Measurements from ENCODE around the gene ARMC12. TPM values are rescaled to one million over a fixed set of nuclear protein-coding genes. Genes with fewer than 3 reads are reported as not detected.

Gene ARMC12
- total and polyA plus RNA-seq, 2 of the 4 experiments (the other 2 are of a cell fraction), result 0.18 to 0.74 TPM

- intact Hi-C loops (cut with micrococcal nuclease), result no loop called here
Observed at GRCh38 chr6:35750557-35750956, 13.7 kb downstream of the ARMC12 start.

More at GRCh38 chr6:35750557-35750956, 13.7 kb downstream of the ARMC12 start:
- Histone ChIP-seq H3K9me3 (ENCODE audit: control insufficient read depth, insufficient read depth, low read length) (peaks cover 12% of the 10 kb centered on the region), H3K56ac (ENCODE audit: extremely low read depth, insufficient read depth, low read length) (no peak overlapping the region), H3K36me3 (ENCODE audit: control insufficient read depth, insufficient read depth, low read length) (no peaks in the 10 kb centered on the region), H2BK5ac (ENCODE audit: low read depth, low read length, poor library complexity, severe bottlenecking) (no peak overlapping the region), H2BK15ac (ENCODE audit: low read depth, low read length) (no peak overlapping the region), H3K27ac (ENCODE audit: insufficient read depth, low read length) (no peak overlapping the region), H3K4me1 (ENCODE audit: control insufficient read depth, insufficient read depth, low read length) (no peaks in the 10 kb centered on the region), H4K8ac (ENCODE audit: low read depth in 2 of 2, low read length in 2 of 2) (no peak overlapping the region), H4K91ac (ENCODE audit: insufficient read depth, low read depth, low read length) (no peak overlapping the region), H2AFZ (replicated peaks; ENCODE audit: low read length, poor library complexity) (no peak overlapping the region), H3K79me1 (ENCODE audit: low read depth in 1 of 2, low read length in 2 of 2) (no peaks in the 10 kb centered on the region), H4K20me1 (ENCODE audit: insufficient read depth, low read length) (no peaks in the 10 kb centered on the region), H3K27me3 (ENCODE audit: control insufficient read depth, insufficient read depth, low read length) (peaks cover 34% of the 10 kb centered on the region), H3K4me2 (ENCODE audit: low read depth, low read length) (no peak overlapping the region), H2BK20ac (ENCODE audit: low read depth, low read length) (no peak overlapping the region), H3K4me3 (ENCODE audit: insufficient read depth, low read depth, low read length) (no peak overlapping the region), H2AK9ac (replicated peaks; ENCODE audit: low read depth, low read length, poor library complexity) (no peak overlapping the region), H3K23ac (ENCODE audit: low read depth, low read length) (no peak overlapping the region), H4K5ac (ENCODE audit: low read depth, low read length) (no peak overlapping the region), H2AK5ac (ENCODE audit: low read depth, low read length) (no peak overlapping the region), H3K18ac (ENCODE audit: low read depth, low read length) (no peak overlapping the region), H3K9ac (ENCODE audit: low read depth, low read length) (no peak overlapping the region), H3K9me1 (ENCODE audit: insufficient read depth, low read length) (no peaks in the 10 kb centered on the region), H2BK120ac (ENCODE audit: low read depth, low read length) (no peak overlapping the region), H3K4ac (ENCODE audit: low read depth, low read length) (no peak overlapping the region), H3K14ac (replicated peaks; ENCODE audit: low read depth, low read length) (no peak overlapping the region)
- TF ChIP-seq MAZ (IDR thresholded peaks at IDR 0.05; ENCODE audit: borderline replicate concordance, low read depth, low read length) (no peak), SMC3 (IDR thresholded peaks at IDR 0.05; ENCODE audit: low read depth, low read length) (no peak), CHD1 (IDR thresholded peaks at IDR 0.05; ENCODE audit: low read depth, low read length) (no peak)
- BruUV-seq (replicated peaks), result no TSS peak
- WGBS, 2 experiments (ENCODE audit: extremely low coverage in 2 of 2, insufficient read length in 1 of 2), result 43% methylated on average over 1 of the region's 7 CpGs; no CpG with 5 or more reads in 1 of the 2 experiments
- POLR2A ChIA-PET (ENCODE audit: unreplicated experiment), result no interaction called here
- CTCF ChIA-PET, result no interaction called here
- in situ Hi-C loops (cut with MboI; ENCODE audit: low sequenced_read_pairs) (no loop called here), dilution Hi-C loops (cut with HindIII; ENCODE audit: low sequenced_read_pairs, unreplicated experiment) (no loop called here)
- DNase-seq, result no peak
- ATAC-seq (ENCODE audit: low read depth), result no peak
